GM06990 (cell line): ENCODE results near the gene ELN.

Source experiments
- DNase-seq: peaks from one replicate; pipeline ENCODE4 v3.0.0-alpha.2; 2011; ENCODE audit not compliant: insufficient read length; ENCODE audit errors: extremely low read depth
- H3K27me3 ChIP-seq: replicated peaks from 2 replicates; pipeline ENCODE4 v1.6.0; 2011; ENCODE audit warnings: low read length; ENCODE audit not compliant: control insufficient read depth, insufficient read depth
- H3K36me3 ChIP-seq: 2 replicates; pipeline ENCODE4 v1.5.1; 2011; ENCODE audit warnings: low read length; ENCODE audit not compliant: control insufficient read depth, insufficient read depth
- H3K4me3 ChIP-seq: replicated peaks from 2 replicates; pipeline ENCODE4 v1.5.1; 2011; ENCODE audit warnings: low read depth, mild to moderate bottlenecking, control low read depth, low read length
- CTCF ChIP-seq: IDR thresholded peaks from 2 replicates; pipeline ENCODE4 v1.5.1; 2011; ENCODE audit warnings: low read length, control low read depth, mild to moderate bottlenecking, inconsistent platforms; ENCODE audit not compliant: insufficient read depth, poor library complexity, severe bottlenecking

Gene ELN

GRCh38 chr7:74038194-74038961 lies 10.4 kb downstream of the ELN start:
- no peaks in the 10 kb centered on the region; the same call in 1 of the 2 replicates for H3K27me3 ChIP-seq
- no peaks in the 10 kb centered on the region for H3K36me3 ChIP-seq
- H3K4me3 ChIP-seq = no peak overlapping the region
- DNase-seq = no peak
- TF ChIP-seq CTCF = no peak

DNA sequence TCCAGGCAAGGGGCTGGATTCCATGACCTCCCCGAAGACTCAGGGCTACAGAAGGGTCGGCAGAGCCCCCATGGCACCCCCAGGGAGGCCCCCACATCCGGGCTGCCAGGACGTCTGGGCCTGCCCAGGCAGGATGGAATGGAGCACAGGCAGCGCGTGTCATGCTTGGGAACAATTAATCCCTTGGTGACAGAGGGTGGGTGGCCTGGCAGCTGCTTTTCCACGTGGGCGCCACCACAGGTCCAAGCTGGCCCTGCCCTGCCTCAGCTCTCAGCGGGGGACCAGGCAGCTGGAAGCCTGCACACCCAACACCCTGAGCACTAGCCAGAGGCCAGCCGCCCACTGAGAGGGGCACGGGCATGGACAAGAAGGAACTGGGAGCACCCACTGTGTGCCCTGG lies 11.4 kb downstream of the ELN start:
- H3K36me3 ChIP-seq = no peaks in the 10 kb centered on the region
- no peak for DNase-seq
- H3K27me3 ChIP-seq = no peaks in the 10 kb centered on the region; the same call in 1 of the 2 replicates
- H3K4me3 ChIP-seq = no peak overlapping the region
- no peak for TF ChIP-seq CTCF

- no peak for DNase-seq
- Histone ChIP-seq H3K4me3 (no peak overlapping the region), H3K36me3 (no peaks in the 10 kb centered on the region), H3K27me3 (no peaks in the 10 kb centered on the region; the same call in 1 of the 2 replicates)
- TF ChIP-seq CTCF = no peak
Measured at GRCh38 chr7:74040101-74040790, 12.3 kb downstream of the ELN start.

GRCh38 chr7:74040791-74041520 lies 13.0 kb downstream of the ELN start:
- Histone ChIP-seq H3K36me3 (no peaks in the 10 kb centered on the region), H3K4me3 (no peak overlapping the region), H3K27me3 (no peaks in the 10 kb centered on the region; the same call in 1 of the 2 replicates)
- TF ChIP-seq CTCF = no peak
- no peak for DNase-seq

DNA sequence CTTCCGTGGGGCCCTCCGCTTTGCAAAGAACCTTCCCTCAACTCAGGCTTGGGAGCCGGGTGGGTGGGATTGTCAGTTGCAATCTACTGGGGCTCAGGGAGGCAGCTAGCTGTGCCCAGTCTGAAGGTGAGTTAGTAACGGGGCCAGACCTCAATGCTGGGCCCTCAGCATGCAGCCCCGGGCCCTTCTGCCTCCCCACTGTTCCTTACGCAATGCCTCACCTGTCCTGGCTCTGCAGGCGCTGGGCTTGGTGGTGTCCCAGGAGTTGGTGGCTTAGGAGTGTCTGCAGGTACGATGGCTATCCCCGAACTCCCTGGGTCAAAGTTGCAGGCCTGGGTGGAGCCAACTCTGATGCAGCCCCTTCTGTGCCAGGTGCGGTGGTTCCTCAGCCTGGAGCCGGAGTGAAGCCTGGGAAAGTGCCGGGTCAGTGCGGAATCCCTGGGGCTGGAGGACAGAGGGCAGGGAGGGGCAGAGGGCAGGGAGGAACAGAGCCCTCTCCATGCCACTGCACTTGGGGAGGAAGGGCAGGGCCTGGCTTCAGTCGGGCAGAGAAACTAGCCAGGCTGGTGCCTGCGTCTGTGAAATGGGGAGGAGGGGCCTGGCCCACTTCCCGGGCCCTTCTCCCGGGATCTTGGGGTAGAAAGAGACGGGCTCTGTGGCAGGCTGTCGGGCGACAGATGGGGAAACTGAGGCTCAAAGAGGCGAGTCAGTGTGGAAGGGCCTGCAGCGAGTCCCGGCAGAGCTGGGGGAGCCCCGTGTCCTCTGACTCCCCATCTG lies 15.0 kb downstream of the ELN start:
- no peak for DNase-seq
- Histone ChIP-seq H3K4me3 (no peak overlapping the region), H3K36me3 (no peaks in the 10 kb centered on the region), H3K27me3 (no peaks in the 10 kb centered on the region; the same call in 1 of the 2 replicates)
- no peak for TF ChIP-seq CTCF
